Left colon (tissue), 2 donors: ENCODE measurements around the gene CCDC63. TPM values are rescaled to one million over a fixed set of nuclear protein-coding genes. Genes with fewer than 3 reads are reported as not detected.

ENCODE experiments used
- ATAC-seq: fragments of 200-7000 bp; cut with Tn5 transposase; one replicate; pipeline ENCODE4 v1.9.1; 2020; ENCODE audit warnings: mild to moderate bottlenecking, moderate library complexity
- DNase-seq, 2 donors: peaks; one replicate each; pipeline ENCODE4 v3.0.0-alpha.2; 2020
- intact Hi-C, 2 donors: fragments of 100-400 bp; cut with DNase I in 1 of 2; cut with micrococcal nuclease in 1 of 2; formaldehyde crosslinking; loops; one replicate each; pipeline versions ENCODE4 v1.11.2 to v1.14.0; 2022; cut with DNase I, micrococcal nuclease
- total RNA-seq, 2 donors: library from RNA; stranded (reverse); fragmentation: NEBNext Ultra II Directional; extraction: Animal tissue kit (Norgen Biotek cat#: 25700); gene quantifications; one replicate each; pipeline ENCODE4 v1.2.1, GENCODE V29; 2021
- donor health status: DM: no; HTN: no; CAD: no.
- donor health status: DM: yes; HTN: yes; CAD: no.

The CCDC63 gene
- total RNA-seq, 2 donors from 2014 or later, result not detected

- ATAC-seq (no peak), DNase-seq (no peak)
- intact Hi-C loops, result no loop called here
These were observed 23.0 kb downstream of the CCDC63 start for GRCh38 chr12:110869803-110870202.

GRCh38 chr12:110872100-110872499 lies 25.3 kb downstream of the CCDC63 start:
- no peak for DNase-seq
- no peak for ATAC-seq

GRCh38 chr12:110874351-110874750 lies 27.6 kb downstream of the CCDC63 start:
- intact Hi-C loops, result no loop called here
- ATAC-seq (no peak), DNase-seq (no peak)

More at GRCh38 chr12:110872100-110872499, 25.3 kb downstream of the CCDC63 start:
- intact Hi-C loops, result no loop called here

DNA sequence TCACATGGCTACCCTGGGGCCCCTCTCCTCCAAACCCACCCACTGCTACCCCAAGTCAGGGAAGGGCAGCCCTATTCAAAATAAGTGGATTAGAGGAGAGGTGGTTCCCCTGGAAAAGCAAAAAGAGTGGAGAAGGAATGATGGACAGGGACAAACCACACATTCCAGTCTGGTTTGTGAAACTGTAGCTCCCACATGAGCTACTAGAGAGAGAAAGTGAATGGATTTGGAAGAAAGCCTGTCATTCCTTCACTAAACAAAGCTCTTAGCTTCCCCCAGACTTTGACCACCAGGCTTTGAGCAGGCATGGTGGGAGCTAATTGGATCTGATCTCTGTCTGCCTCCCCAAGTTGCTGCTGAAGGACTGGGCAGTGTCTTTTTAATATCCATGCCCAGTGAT lies 28.0 kb downstream of the CCDC63 start:
- no peak for ATAC-seq
- no peak for DNase-seq
- intact Hi-C loops, result no loop called here

DNA sequence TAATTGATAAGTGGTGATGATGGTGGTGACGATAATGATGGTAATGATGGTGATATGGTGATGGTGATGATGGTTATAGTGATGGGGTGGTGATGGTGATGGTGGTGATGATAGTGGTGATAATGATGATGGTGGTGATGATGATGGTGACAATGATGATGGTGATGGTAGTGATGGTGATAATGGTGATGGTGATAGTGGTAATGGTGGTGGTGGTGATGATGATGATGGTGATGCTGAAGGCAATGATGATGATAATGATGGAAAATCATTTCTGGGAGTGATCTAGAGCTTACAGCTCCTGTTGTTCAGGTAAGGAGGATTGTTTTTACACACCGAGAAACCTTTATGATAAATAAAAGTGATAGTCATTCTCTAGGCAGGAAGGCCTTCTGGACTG lies 33.9 kb downstream of the CCDC63 start:
- ATAC-seq (no peak), DNase-seq (no peak)
- intact Hi-C loops, result no loop called here

- DNase-seq (no peak), ATAC-seq (no peak)
- intact Hi-C loops, result no loop called here
These were observed 36.5 kb downstream of the CCDC63 start for GRCh38 chr12:110883251-110883650.

DNA sequence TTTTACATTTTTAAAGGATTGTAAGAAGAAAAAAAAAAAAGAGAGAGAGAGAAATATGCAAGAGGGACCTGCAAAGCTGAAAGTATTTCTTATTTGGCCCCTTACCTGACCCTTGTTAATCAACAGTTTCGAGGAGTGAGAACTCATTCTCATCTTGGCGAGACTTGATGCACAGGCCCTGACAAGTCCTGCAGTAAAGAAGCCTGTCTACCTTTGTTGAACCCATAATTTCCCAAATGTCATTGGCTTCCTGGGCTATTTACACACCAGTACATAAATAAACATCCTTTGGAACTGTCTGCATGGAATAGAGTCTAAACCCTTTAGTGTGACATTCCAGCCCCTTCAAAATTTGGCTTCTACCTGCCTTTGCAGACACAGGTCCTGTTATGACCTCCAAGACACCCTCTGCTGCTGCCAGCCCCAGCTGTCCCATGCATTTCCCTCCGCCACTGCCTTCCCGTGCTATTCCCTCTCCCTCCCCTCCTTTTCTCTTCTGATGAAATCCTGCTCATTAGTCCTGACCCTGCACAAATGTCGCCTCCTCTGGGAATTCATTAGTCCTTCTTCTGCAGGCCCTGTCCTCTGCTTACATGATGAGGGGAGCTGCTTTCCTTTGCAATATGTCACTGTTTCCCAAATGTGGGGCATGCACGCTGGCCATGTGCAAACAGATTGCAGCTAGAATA lies 38.5 kb downstream of the CCDC63 start:
- no peak for ATAC-seq
- DNase-seq, result no peak
- intact Hi-C loops, result no loop called here

DNA sequence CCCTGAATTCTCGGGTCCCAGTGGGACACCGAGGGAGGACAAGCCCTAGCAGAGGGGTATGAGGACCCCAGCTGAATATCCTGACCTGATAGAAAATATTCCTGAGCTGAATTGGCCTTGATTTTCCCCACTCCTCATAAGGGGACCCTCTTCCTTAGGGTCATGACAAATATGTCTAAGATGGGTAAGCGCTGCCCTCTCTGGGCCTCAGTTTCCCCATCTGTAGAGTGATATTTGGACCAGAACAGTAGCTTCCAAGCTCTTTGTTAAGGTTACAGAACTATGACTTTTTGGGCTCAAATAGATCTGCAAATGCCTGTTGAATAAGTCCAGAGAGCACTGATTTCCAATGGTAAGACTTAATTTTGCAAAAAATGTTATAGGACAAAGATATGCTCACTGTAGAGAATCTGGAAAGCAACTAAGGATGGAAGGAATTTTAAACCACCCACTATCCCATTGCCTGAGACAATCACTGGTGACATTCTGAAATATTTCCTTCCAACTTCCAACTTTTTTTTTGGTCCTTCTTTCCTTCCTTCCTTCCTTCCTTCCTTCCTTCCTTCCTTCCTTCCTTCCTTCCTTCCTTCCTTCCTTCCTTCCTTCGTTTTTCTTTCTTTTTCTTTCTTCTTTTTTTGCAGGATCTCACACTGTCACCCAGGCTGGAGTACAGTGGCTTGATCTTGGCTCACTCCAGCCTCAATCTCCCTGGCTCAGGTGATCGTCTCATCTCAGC lies 41.6 kb downstream of the CCDC63 start:
- ATAC-seq (peak; percentile 9), DNase-seq (no peak)
- intact Hi-C loops, result no loop called here

- ATAC-seq (no peak), DNase-seq (no peak)
- intact Hi-C loops, result no loop called here
These were observed 42.6 kb downstream of the CCDC63 start for GRCh38 chr12:110889361-110889760.

DNA sequence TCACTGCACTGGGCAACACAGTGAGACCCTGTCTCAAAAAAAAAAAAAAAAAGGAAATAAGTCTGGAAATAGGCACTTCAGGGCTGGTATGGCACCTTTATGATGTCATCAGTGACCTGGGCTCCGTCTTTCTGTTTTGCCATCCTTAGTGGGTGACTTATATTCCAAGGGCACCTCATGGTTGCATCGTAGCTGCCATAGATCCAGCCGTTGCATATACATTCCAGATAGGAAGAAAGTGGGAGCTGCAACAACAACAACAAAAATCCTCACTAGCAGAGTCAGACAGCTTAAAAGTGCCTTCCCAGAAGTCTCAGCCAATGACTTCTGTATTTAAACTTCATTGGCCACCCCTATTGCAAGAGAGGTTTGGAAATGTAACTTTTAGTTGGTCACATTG lies 47.2 kb downstream of the CCDC63 start:
- intact Hi-C loops, result no loop called here
- ATAC-seq (no peak), DNase-seq (no peak)

- DNase-seq, result no peak
- intact Hi-C loops, result no loop called here
- ATAC-seq, result peak; percentile 37
These were observed 49.8 kb downstream of the CCDC63 start for GRCh38 chr12:110896559-110896958.

DNA sequence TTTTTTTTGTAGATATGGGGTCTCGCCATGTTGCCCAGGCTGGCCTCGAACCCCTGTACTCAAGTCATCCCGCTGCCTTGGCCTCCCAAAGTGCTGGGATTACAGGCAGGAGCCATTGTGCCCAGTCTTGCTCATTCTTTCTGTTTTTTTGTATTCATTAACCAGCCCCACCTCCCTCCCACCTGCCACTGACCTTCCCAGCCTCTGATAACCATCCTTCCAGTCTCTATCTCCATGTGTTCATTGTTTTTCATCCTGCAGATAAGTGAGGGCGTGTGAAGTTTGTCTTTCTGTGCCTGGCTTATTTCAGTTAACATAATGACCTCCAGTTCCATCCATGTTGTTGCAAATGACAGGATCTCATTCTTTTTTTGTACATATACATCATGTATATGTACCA lies 54.6 kb downstream of the CCDC63 start:
- ATAC-seq (no peak), DNase-seq (no peak)
- intact Hi-C loops, result no loop called here

DNA sequence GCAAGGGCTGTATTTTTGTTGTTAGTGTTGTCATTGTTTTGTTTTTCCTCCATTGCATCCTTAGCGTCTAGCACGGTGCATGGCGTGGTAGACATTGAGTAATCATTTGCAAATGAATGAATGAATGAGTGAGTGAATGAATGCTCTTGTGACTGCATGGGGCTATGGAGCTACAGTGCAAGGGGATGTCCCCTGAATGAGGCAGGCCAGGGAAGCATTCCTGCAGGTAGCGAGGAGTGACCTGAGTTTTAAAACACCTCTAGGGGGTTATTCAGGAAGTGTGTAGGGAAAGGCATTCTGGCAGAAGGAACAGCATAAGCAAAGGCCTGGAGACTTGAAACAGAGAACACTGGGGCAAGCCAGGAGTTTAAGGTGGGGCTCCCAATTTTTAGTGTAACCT lies 56.7 kb downstream of the CCDC63 start:
- intact Hi-C loops, result no loop called here
- no peak for ATAC-seq
- no peak for DNase-seq

DNA sequence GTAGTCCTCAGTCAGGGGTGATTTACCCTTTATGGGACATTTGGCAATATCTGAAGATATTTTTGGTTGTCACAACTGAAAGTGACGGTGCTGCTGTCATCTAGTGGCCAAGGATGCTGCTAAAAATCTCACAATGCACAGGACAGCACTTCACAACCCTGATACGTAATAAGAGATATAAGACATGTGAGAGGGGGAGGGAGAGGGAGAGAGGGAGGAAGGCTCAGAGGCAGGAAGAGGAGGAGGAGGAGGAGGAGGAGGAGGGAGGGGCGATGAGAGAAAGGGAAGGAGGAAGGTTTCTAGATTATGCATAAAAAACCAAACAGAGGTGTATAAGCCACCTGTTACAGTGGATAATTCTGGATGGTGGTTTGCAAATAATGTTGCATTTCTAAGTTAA lies 59.3 kb downstream of the CCDC63 start:
- ATAC-seq (no peak), DNase-seq (no peak)
- intact Hi-C loops, result no loop called here

GRCh38 chr12:110906516-110906915 lies 59.7 kb downstream of the CCDC63 start:
- DNase-seq, result no peak
- ATAC-seq, result no peak
- intact Hi-C loops, result no loop called here

- DNase-seq (no peak), ATAC-seq (no peak)
- intact Hi-C loops, result no loop called here
These were observed 60.2 kb downstream of the CCDC63 start for GRCh38 chr12:110906985-110907384.

DNA sequence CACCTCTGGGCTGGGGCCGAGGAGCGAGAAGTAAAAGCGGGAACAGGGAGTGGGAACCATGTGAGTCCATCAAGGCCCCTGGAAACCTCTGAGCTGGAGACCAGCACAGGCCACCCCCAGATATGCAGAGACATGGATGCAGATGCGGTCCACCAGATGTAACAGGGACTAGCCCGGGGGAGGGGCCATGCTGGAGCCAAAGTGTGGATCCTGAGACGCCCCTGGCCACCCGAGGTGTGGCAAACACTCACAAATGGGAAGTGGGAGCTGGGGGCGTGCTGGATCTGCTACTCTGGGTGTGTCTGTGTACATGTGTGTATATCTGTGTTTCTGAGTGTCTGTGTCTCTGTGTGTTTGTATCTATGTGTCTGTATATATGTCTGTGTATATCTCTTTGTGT lies 60.8 kb downstream of the CCDC63 start:
- intact Hi-C loops, result no loop called here
- DNase-seq (no peak), ATAC-seq (no peak)

DNA sequence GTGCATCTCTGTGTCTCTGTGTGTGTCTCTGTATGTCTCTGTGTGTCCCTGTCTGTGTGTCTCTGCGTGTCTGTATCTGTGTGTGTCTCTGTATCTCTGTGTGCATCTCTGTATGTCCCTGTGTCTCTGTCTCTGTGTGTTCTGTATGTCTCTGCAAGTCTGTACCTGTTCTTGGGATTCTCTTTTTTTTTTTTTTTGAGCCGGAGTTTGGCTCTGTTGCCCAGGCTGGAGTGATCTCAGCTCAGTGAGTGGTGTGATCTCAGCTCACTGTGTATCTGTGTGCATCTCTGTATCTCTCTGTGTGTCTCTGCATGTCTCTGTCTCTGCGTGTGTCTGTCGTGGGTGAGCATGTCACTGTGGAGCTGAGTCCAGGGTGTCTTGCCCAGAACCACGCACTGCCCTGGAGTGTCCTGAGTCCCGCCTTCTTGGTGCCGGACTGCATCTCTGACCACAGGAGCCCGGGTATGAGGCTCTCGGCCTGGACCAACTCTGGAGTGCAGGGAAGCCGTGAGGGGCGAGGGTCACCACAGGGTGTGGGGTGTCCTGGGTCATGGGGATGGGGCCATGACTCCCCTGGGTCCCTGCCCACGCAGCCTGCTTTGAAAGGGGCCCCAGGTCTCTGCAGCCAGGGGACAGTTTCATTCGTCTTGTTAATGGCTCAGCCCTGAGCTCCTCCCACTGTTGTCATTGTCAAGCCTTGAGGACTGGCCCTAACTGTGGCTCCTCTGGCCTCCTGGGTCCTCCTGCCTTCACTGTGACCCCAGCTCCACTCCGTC lies 61.8 kb downstream of the CCDC63 start:
- DNase-seq (no peak), ATAC-seq (no peak)
- intact Hi-C loops, result no loop called here

DNA sequence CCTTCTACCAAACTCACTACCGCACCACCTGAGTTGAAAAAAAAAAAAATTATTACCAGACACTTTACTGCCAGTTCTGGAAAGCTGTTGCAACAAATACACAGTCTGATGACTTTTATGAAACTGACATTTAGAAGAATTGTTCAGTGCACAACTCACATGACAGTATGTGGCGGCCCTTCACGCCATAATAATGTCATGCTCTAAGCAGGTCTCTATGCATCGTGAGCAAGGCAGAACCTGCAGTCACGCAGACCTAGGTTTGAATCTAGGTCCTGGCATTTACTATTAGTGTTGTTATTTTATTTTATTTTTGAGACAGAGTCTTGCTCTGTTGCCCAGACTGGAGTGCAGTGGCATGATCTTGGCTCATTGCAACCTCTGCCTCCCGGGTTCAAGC lies 65.5 kb downstream of the CCDC63 start:
- intact Hi-C loops, result no loop called here
- ATAC-seq (no peak), DNase-seq (no peak)
